DND-41 (cell line): ENCODE results near the gene SLC30A2.

Experiments used
- ATAC-seq: fragments of 200-7000 bp; cut with Tn5 transposase; 3 replicates; pipeline ENCODE4 v1.9.1; 2021; ENCODE audit warnings: low read depth; ENCODE audit not compliant: insufficient read depth
- DNase-seq: peaks from one replicate; pipeline ENCODE4 v3.0.0-alpha.2; 2020
- H2AFZ ChIP-seq: 2 replicates; pipeline ENCODE4 v1.6.0; 2012; ENCODE audit warnings: low read depth, low read length
- H3K27ac ChIP-seq: 2 replicates; pipeline ENCODE4 v1.5.1; 2012; ENCODE audit warnings: low read length, inconsistent platforms
- H3K27me3 ChIP-seq: fragments of 200-600 bp; sonication (generic); 2 replicates; pipeline ENCODE4 v1.6.0; 2012; ENCODE audit warnings: low read length, mild to moderate bottlenecking, inconsistent platforms; ENCODE audit not compliant: insufficient read depth, poor library complexity
- H3K36me3 ChIP-seq: 2 replicates; pipeline ENCODE4 v1.5.1; 2012; ENCODE audit warnings: low read length, inconsistent platforms; ENCODE audit not compliant: insufficient read depth
- H3K4me1 ChIP-seq: 2 replicates; pipeline ENCODE4 v1.5.1; 2012; ENCODE audit warnings: mild to moderate bottlenecking, low read length; ENCODE audit not compliant: insufficient read depth
- H3K4me2 ChIP-seq: 2 replicates; pipeline ENCODE4 v1.6.0; 2012; ENCODE audit warnings: mild to moderate bottlenecking, moderate library complexity, low read length, inconsistent platforms; ENCODE audit not compliant: insufficient read depth
- H3K4me3 ChIP-seq, 2 experiments: fragments of 200-600 bp in 1 of 2; shearing (Covaris generic) in 1 of 2; 2 replicates each; pipeline ENCODE4 v1.5.1; 2012 to 2016; ENCODE audit warnings: inconsistent platforms in 2 of 2, low read length in 2 of 2, mild to moderate bottlenecking in 2 of 2, low read depth in 1 of 2, moderate library complexity in 1 of 2
- H3K79me2 ChIP-seq: 2 replicates; pipeline ENCODE4 v1.6.0; 2012; ENCODE audit warnings: low read length, inconsistent platforms; ENCODE audit not compliant: insufficient read depth
- H3K9ac ChIP-seq: 2 replicates; pipeline ENCODE4 v1.6.0; 2012; ENCODE audit warnings: low read depth, mild to moderate bottlenecking, inconsistent platforms, low read length, moderate library complexity
- H3K9me3 ChIP-seq: 2 replicates; pipeline ENCODE4 v1.5.1; 2012; ENCODE audit warnings: low read length, moderate library complexity, mild to moderate bottlenecking, inconsistent platforms; ENCODE audit not compliant: insufficient read depth, severe bottlenecking
- H4K20me1 ChIP-seq: 2 replicates; pipeline ENCODE4 v1.6.0; 2012; ENCODE audit warnings: low read length; ENCODE audit not compliant: insufficient read depth
- CTCF ChIP-seq: IDR thresholded peaks from 2 replicates; pipeline ENCODE4 v1.5.1; 2012; ENCODE audit warnings: borderline replicate concordance, low read length, moderate library complexity, mild to moderate bottlenecking; ENCODE audit not compliant: poor library complexity, severe bottlenecking; ENCODE audit errors: extremely low read depth
- EZH2 ChIP-seq: IDR thresholded peaks from 3 replicates; pipeline ENCODE4 v1.6.1; 2012; ENCODE audit warnings: borderline replicate concordance, low read depth, mild to moderate bottlenecking, moderate library complexity, low read length, inconsistent platforms; ENCODE audit not compliant: severe bottlenecking

SLC30A2 gene

GRCh38 chr1:26069941-26070295 is 24.0 kb upstream of the SLC30A2 start:
- Histone ChIP-seq H3K4me1 (no peaks in the 10 kb centered on the region), H4K20me1 (no peaks in the 10 kb centered on the region), H3K9me3 (no peaks in the 10 kb centered on the region), H3K27ac (no peak overlapping the region), H3K36me3 (no peaks in the 10 kb centered on the region), H3K79me2 (no peaks in the 10 kb centered on the region), H3K9ac (no peak overlapping the region), H3K4me3 (no peak overlapping the region), H3K4me2 (no peak overlapping the region), H3K27me3 (peaks cover 14% of the 10 kb centered on the region), H2AFZ (no peak overlapping the region)
- DNase-seq (no peak), ATAC-seq (no peak)
- TF ChIP-seq CTCF: no peak
- TF ChIP-seq EZH2: no peak

GRCh38 chr1:26067432-26067911 is 21.6 kb upstream of the SLC30A2 start, which contains the start of gene TRIM63:
TSS of gene TRIM63 (minus strand) at chr1:26067630. CDS start at chr1:26067494, 136 bp downstream.
- Histone ChIP-seq H3K27me3 (peaks cover 14% of the 10 kb centered on the region), H4K20me1 (no peaks in the 10 kb centered on the region), H2AFZ (no peak within 1 kb of the TSS), H3K36me3 (no peaks in the 10 kb centered on the region), H3K79me2 (no peaks in the 10 kb centered on the region), H3K9me3 (no peaks in the 10 kb centered on the region), H3K27ac (no peak within 1 kb of the TSS), H3K4me2 (no peak within 1 kb of the TSS), H3K4me3 (no peak within 1 kb of the TSS), H3K9ac (no peak within 1 kb of the TSS), H3K4me1 (no peaks in the 10 kb centered on the region)
- ATAC-seq: no peak
- TF ChIP-seq EZH2 (no peak), CTCF (no peak)
- no peak for DNase-seq

GRCh38 chr1:26066857-26067256 is 20.9 kb upstream of the SLC30A2 start:
- Histone ChIP-seq H3K27me3 (peaks cover 14% of the 10 kb centered on the region), H3K4me1 (no peaks in the 10 kb centered on the region), H3K36me3 (no peaks in the 10 kb centered on the region), H3K79me2 (no peaks in the 10 kb centered on the region), H3K4me2 (no peak overlapping the region), H3K4me3 (no peak overlapping the region), H4K20me1 (no peaks in the 10 kb centered on the region), H3K9ac (no peak overlapping the region), H3K9me3 (no peaks in the 10 kb centered on the region), H3K27ac (no peak overlapping the region), H2AFZ (no peak overlapping the region)
- no peak for ATAC-seq
- TF ChIP-seq EZH2: no peak
- TF ChIP-seq CTCF: no peak
- no peak for DNase-seq

- Histone ChIP-seq H3K36me3 (no peaks in the 10 kb centered on the region), H3K4me2 (no peak overlapping the region), H3K79me2 (no peaks in the 10 kb centered on the region), H3K4me1 (no peaks in the 10 kb centered on the region), H3K9ac (no peak overlapping the region), H4K20me1 (no peaks in the 10 kb centered on the region), H3K4me3 (no peak overlapping the region), H3K27ac (no peak overlapping the region), H3K27me3 (peaks cover 17% of the 10 kb centered on the region), H2AFZ (no peak overlapping the region), H3K9me3 (no peaks in the 10 kb centered on the region)
- ATAC-seq (no peak), DNase-seq (no peak)
- TF ChIP-seq EZH2 (no peak), CTCF (no peak)
Observed at GRCh38 chr1:26066160-26066559, 20.2 kb upstream of the SLC30A2 start.
